Upper lobe of left lung (tissue), 6 donors: ENCODE data around the gene GLRA1. TPM values are rescaled to one million over a fixed set of nuclear protein-coding genes. Genes with fewer than 3 reads are reported as not detected.

ENCODE experiments used
- ATAC-seq, 2 donors: fragments of 200-7000 bp; cut with Tn5 transposase; one replicate each; pipeline ENCODE4 v1.9.1; 2022; ENCODE audit warnings: mild to moderate bottlenecking in 2 of 2, moderate library complexity in 2 of 2; ENCODE audit not compliant: low FRiP score in 2 of 2
- DNase-seq, 2 donors: peaks; one replicate each; pipeline ENCODE4 v3.0.0-alpha.2; 2019 to 2020
- H3K27ac ChIP-seq, 4 donors: fragments of 200-600 bp; sonication (generic); one replicate each; pipeline ENCODE4 v1.5.1; 2016 to 2019
- H3K27me3 ChIP-seq, 4 donors: fragments of 200-600 bp; sonication (generic); one replicate each; pipeline ENCODE4 v1.5.1; 2017 to 2019
- H3K36me3 ChIP-seq, 4 donors: fragments of 200-600 bp; sonication (generic); one replicate each; pipeline ENCODE4 v1.5.1; 2016 to 2019
- H3K4me1 ChIP-seq, 4 donors: fragments of 200-600 bp; sonication (generic); one replicate each; pipeline ENCODE4 v1.5.1; 2018 to 2019
- H3K4me3 ChIP-seq, 4 donors: fragments of 200-600 bp; sonication (generic); one replicate each; pipeline ENCODE4 v1.5.1; 2017 to 2019; ENCODE audit warnings: mild to moderate bottlenecking in 2 of 4, moderate library complexity in 1 of 4
- H3K9me3 ChIP-seq, 4 donors: fragments of 200-600 bp; sonication (generic); one replicate each; pipeline ENCODE4 v1.5.1; 2018 to 2019
- EP300 ChIP-seq, 4 donors: sonication (generic); formaldehyde crosslinking; IDR thresholded peaks; one replicate each; pipeline ENCODE4 v1.5.1; 2017; ENCODE audit warnings: antibody characterized with exemption in 4 of 4, control low read depth in 2 of 4
- POLR2A ChIP-seq, 4 donors: fragments of 450-650 bp; IDR thresholded peaks; one replicate each; pipeline ENCODE4 v1.5.1; 2016 to 2017; ENCODE audit warnings: antibody characterized with exemption in 4 of 4, mild to moderate bottlenecking in 2 of 4
- POLR2AphosphoS5 ChIP-seq, 2 donors: sonication (generic); formaldehyde crosslinking; IDR thresholded peaks; one replicate each; pipeline ENCODE4 v1.5.1; 2017; ENCODE audit warnings: antibody characterized with exemption in 2 of 2
- WGBS, 2 donors: methylation state at CpG; one replicate each; pipeline ENCODE4 v1.1.5; 2017 to 2018; 5-methylcytosine and 5-hydroxymethylcytosine counted together
- total RNA-seq, 6 donors: library from RNA; depleted of rRNA in 4 of 6; stranded (reverse); fragments of >200 nt in 4 of 6; gene quantifications; one replicate each; pipeline versions ENCODE4 v1.1.0 to v1.2.1, GENCODE V29; 2016 to 2021
- TF ChIP-seq, protein P1 (sequence below), 6 experiments: fragments of 450-650 bp in 4 of 6; fragments of 200-600 bp in 2 of 6; sonication (generic) in 2 of 6; IDR thresholded peaks; one replicate each; pipeline ENCODE4 v1.5.1; 2016 to 2019; ENCODE audit warnings: antibody characterized with exemption in 6 of 6
- donor health status: DM: no; HTN: no; CAD: no; lungs with moderate emphysema.
- donor health status: DM: no; HTN: yes; CAD: no; lungs with severe emphysema.

GLRA1 gene
- total RNA-seq, 6 donors from 2014 or later, result not detected

GRCh38 chr5:151781201-151781600 lies 143.4 kb downstream of the GLRA1 start:
- no peaks in the 10 kb centered on the region for H3K9me3 ChIP-seq
- H3K4me1 ChIP-seq, result peaks cover 45 to 60% (median 53%) of the 10 kb centered on the region in 4 donors
- WGBS, 2 donors, result 64 to 76% methylated on average over 1 of the region's 1 CpG
- no peak overlapping the region for H3K4me3 ChIP-seq
- no peaks in the 10 kb centered on the region for H3K27me3 ChIP-seq
- DNase-seq (no peak), ATAC-seq (no peak)
- peaks cover 0 to 13% (median 0%) of the 10 kb centered on the region in 4 donors for H3K36me3 ChIP-seq
- no peak overlapping the region for H3K27ac ChIP-seq
- TF ChIP-seq EP300 (IDR thresholded peaks at IDR 0.05), result no peak
- no peak for TF ChIP-seq POLR2A (IDR thresholded peaks at IDR 0.05)
- no peak for TF ChIP-seq POLR2AphosphoS5 (IDR thresholded peaks at IDR 0.05)
- TF ChIP-seq, protein P1, sequence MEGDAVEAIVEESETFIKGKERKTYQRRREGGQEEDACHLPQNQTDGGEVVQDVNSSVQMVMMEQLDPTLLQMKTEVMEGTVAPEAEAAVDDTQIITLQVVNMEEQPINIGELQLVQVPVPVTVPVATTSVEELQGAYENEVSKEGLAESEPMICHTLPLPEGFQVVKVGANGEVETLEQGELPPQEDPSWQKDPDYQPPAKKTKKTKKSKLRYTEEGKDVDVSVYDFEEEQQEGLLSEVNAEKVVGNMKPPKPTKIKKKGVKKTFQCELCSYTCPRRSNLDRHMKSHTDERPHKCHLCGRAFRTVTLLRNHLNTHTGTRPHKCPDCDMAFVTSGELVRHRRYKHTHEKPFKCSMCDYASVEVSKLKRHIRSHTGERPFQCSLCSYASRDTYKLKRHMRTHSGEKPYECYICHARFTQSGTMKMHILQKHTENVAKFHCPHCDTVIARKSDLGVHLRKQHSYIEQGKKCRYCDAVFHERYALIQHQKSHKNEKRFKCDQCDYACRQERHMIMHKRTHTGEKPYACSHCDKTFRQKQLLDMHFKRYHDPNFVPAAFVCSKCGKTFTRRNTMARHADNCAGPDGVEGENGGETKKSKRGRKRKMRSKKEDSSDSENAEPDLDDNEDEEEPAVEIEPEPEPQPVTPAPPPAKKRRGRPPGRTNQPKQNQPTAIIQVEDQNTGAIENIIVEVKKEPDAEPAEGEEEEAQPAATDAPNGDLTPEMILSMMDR (IDR thresholded peaks at IDR 0.05), result no peak

- DNase-seq (no peak), ATAC-seq (no peak)
- TF ChIP-seq POLR2AphosphoS5 (IDR thresholded peaks at IDR 0.05), result no peak
- 84 to 90% methylated on average over 11 of the region's 11 CpGs for WGBS, 2 donors
- Histone ChIP-seq H3K4me1 (peaks cover 48 to 68% (median 60%) of the 10 kb centered on the region in 4 donors), H3K9me3 (no peaks in the 10 kb centered on the region), H3K27me3 (no peaks in the 10 kb centered on the region), H3K36me3 (peaks cover 0 to 13% (median 0%) of the 10 kb centered on the region in 4 donors), H3K4me3 (no peak overlapping the region), H3K27ac (no peak overlapping the region)
These were observed 144.3 kb downstream of the GLRA1 start for GRCh38 chr5:151780348-151780747.

DNA sequence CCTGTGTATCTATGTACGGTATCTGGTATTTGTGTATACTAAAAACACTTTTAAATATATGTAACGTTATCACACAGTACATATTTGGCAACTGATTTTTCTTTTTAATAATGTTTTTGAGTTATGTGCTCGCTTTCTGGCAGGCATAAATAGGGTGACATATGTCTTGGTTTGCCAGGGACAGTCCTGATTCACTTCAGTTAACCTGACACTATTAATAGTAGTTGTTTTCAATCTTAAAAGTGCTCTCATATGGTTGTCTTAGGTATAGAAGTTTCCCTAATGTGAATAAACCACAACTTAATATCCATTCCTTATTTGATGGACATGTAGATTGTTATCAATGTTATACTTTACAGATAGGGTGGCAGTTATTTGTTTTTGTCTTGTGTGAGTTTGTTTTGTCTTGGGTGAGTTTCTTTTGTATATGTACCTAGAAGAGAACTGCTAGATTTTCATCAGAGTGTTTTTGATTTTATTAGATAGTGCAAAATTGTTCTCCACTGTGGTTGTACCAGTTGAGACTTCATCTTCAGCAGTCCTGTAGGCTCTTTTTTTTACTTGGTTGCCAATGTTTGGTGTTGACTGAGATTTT lies 145.0 kb downstream of the GLRA1 start:
- no peaks in the 10 kb centered on the region for H3K27me3 ChIP-seq
- H3K9me3 ChIP-seq, result no peaks in the 10 kb centered on the region
- no peak for ATAC-seq
- peaks cover 0 to 13% (median 0%) of the 10 kb centered on the region in 4 donors for H3K36me3 ChIP-seq
- no peak for DNase-seq
- H3K4me1 ChIP-seq, result peaks cover 49 to 68% (median 61%) of the 10 kb centered on the region in 4 donors
- H3K27ac ChIP-seq, result no peak overlapping the region
- 78 to 83% methylated on average over 3 of the region's 3 CpGs for WGBS, 2 donors
- H3K4me3 ChIP-seq, result no peak overlapping the region
- TF ChIP-seq POLR2A (IDR thresholded peaks at IDR 0.05) (no peak), POLR2AphosphoS5 (IDR thresholded peaks at IDR 0.05) (no peak), EP300 (IDR thresholded peaks at IDR 0.05) (no peak)
- TF ChIP-seq, protein P1 (IDR thresholded peaks at IDR 0.05), result no peak

DNA sequence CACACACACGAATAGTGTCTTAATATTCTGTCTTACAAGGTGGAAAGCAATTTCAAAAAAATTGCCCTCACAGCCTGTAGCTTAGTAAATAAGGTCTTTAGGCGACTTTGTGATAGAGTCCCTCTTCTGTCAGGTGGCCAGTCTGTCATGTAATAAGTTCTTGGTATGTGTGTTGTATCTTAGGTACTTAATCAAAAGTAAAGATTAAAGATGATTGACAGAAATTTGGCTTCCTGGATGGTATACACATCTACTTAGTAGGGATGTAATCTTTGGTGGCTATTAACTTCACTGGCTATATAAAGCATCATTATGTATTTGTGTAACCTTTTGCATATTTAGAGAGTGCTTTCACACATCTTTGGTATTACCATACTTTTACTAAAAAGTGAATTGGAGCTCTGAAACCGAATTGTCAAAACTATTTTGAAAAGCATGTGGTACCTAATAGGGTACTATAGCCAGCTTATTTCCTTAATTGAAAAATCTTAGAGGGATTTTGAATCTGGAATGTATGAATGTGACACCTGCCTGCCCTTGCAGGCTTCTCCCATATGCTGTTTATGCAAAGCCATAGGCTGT lies 149.5 kb downstream of the GLRA1 start:
- ATAC-seq (no peak), DNase-seq (no peak)
- peaks cover 0 to 13% (median 0%) of the 10 kb centered on the region in 4 donors for H3K36me3 ChIP-seq
- 38 to 43% methylated on average over 3 of the region's 3 CpGs for WGBS, 2 donors
- TF ChIP-seq, protein P1 (IDR thresholded peaks at IDR 0.05), result no peak
- TF ChIP-seq EP300 (IDR thresholded peaks at IDR 0.05), result no peak
- H3K27ac ChIP-seq, result no peak overlapping the region
- no peaks in the 10 kb centered on the region for H3K9me3 ChIP-seq
- peaks cover 36 to 56% (median 53%) of the 10 kb centered on the region in 4 donors for H3K4me1 ChIP-seq
- H3K4me3 ChIP-seq, result peak overlapping the region in 1 of 4 donors; percentile 95
- no peaks in the 10 kb centered on the region for H3K27me3 ChIP-seq

- Histone ChIP-seq H3K27me3 (no peaks in the 10 kb centered on the region), H3K9me3 (no peaks in the 10 kb centered on the region), H3K4me1 (peaks cover 27 to 55% (median 50%) of the 10 kb centered on the region in 4 donors), H3K4me3 (peak overlapping the region in 3 of 4 donors; percentile 72 to 95 (median 94)), H3K36me3 (peaks cover 0 to 13% (median 0%) of the 10 kb centered on the region in 4 donors), H3K27ac (peak overlapping the region in 3 of 4 donors; percentile 1 to 95 (median 55))
- ATAC-seq (no peak), DNase-seq (no peak)
- no peak for TF ChIP-seq POLR2A (IDR thresholded peaks at IDR 0.05)
- no peak for TF ChIP-seq POLR2AphosphoS5 (IDR thresholded peaks at IDR 0.05)
- TF ChIP-seq EP300 (IDR thresholded peaks at IDR 0.05), result no peak
- TF ChIP-seq, protein P1 (IDR thresholded peaks at IDR 0.05), result no peak
- 10 to 15% methylated on average over 3 of the region's 3 CpGs for WGBS, 2 donors
These were observed 150.7 kb downstream of the GLRA1 start for GRCh38 chr5:151773951-151774350.
